Esophagus squamous epithelium (tissue), 5 donors: ENCODE results near the gene ALX3. TPM values are rescaled to one million over a fixed set of nuclear protein-coding genes. Genes with fewer than 3 reads are reported as not detected.
"Not testable (repeated sequence)": the region's sequence is repeated elsewhere in the genome, so short reads cannot be mapped to it uniquely, and the experiment has no call there.

Source experiments
- DNase-seq: peaks from one replicate; lab custom pipeline; 2025; lab: John Stamatoyannopoulos, UW
- H3K27ac ChIP-seq, 4 donors: fragments of 200-600 bp; sonication (generic); one replicate each; pipeline ENCODE4 v1.5.1; 2016 to 2019; ENCODE audit warnings: mild to moderate bottlenecking in 1 of 4
- H3K27me3 ChIP-seq, 4 donors: fragments of 200-600 bp; sonication (generic); 1 replicate in 3 of 4; 2 replicates in 1 of 4; pipeline versions ENCODE4 v1.5.1 to v1.6.0; 2017 to 2021; ENCODE audit warnings: antibody characterized with exemption in 1 of 4
- H3K36me3 ChIP-seq, 3 donors: fragments of 200-600 bp; sonication (generic); one replicate each; pipeline ENCODE4 v1.5.1; 2016 to 2019
- H3K4me1 ChIP-seq, 3 donors: fragments of 200-600 bp; sonication (generic); one replicate each; pipeline ENCODE4 v1.5.1; 2017 to 2019
- H3K4me3 ChIP-seq, 4 donors: fragments of 200-600 bp; sonication (generic); 1 replicate in 3 of 4; 2 replicates in 1 of 4; pipeline ENCODE4 v1.5.1; 2016 to 2019; ENCODE audit warnings: mild to moderate bottlenecking in 2 of 4, moderate library complexity in 1 of 4
- H3K9me3 ChIP-seq, 3 donors: fragments of 200-600 bp; sonication (generic); one replicate each; pipeline ENCODE4 v1.5.1; 2016 to 2019
- CTCF ChIP-seq, 6 experiments: fragments of 450-650 bp in 4 of 6; fragments of 200-600 bp in 2 of 6; sonication (generic) in 2 of 6; IDR thresholded peaks; one replicate each; pipeline ENCODE4 v1.5.1; 2016 to 2019; ENCODE audit warnings: antibody characterized with exemption in 6 of 6, mild to moderate bottlenecking in 4 of 6, moderate library complexity in 4 of 6
- POLR2A ChIP-seq, 4 donors: fragments of 450-650 bp; IDR thresholded peaks; one replicate each; pipeline ENCODE4 v1.6.1; 2017; ENCODE audit warnings: antibody characterized with exemption in 4 of 4, mild to moderate bottlenecking in 4 of 4, moderate library complexity in 3 of 4
- WGBS, 2 donors: methylation state at CpG; one replicate each; pipeline ENCODE4 v1.1.5; 2018; 5-methylcytosine and 5-hydroxymethylcytosine counted together
- intact Hi-C: fragments of 100-400 bp; cut with DNase I; formaldehyde crosslinking; loops from one replicate; pipeline ENCODE4 v1.15.0; 2022
- total RNA-seq, 4 donors: library from RNA; depleted of rRNA; stranded (reverse); fragments of >200 nt; gene quantifications; one replicate each; pipeline ENCODE4 v1.1.0, GENCODE V29; 2016
- donor health status: DM: yes; HTN: yes; CAD: no.

Gene ALX3
- total RNA-seq, 4 donors from 2014 or later: 0.57 TPM; not detected in 3

DNA sequence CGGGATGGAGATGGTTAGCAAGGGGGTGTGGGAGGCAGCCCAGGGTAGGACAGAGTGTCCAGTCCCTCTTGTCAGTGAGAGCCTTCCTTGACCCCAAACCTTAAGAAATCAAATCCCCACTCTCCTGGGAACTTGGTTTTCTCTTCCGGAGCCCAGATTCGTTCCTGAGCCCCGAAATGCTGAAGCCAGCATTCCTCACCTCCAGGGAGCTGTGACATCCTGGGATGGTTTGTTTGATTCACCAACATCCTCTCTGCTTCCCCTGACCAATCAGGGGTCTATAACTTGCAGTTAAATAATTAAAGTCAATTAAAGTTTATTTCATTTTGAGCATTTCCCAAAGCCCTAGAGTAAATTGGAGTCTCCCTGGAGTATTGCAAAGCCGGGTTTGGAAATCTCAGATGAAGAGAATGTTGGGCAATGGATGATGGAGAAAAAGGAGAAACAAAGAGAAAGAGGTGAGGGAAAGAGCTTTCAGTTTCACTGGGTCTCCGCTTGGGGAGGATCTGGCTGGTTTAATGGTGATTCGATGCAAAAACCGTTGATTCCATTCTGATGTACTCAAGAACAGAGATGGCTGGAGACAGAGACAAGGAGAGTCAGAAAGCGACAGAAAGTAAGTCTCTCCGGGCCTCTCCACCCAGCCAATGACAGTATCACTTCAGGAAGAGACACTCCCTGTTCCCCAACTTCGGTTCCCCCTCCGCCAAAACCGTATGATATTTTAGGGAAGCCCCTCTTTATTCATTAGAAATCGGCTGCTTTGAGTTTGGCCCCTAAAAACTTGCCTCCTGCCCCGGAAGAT is 12.8 kb upstream of the ALX3 start:
- DNase-seq: no peak
- H3K27ac ChIP-seq: peak overlapping the region in 3 of 4 donors; percentile 46 to 89 (median 85)
- intact Hi-C loops: no loop called here
- peak overlapping the region; percentile 52 to 79 (median 62) for H3K4me3 ChIP-seq
- 31 to 52% methylated on average over 15 of the region's 15 CpGs for WGBS, 2 donors
- H3K36me3 ChIP-seq: no peaks in the 10 kb centered on the region
- no peaks in the 10 kb centered on the region for H3K9me3 ChIP-seq
- peaks cover 0 to 72% (median 7%) of the 10 kb centered on the region in 4 donors for H3K27me3 ChIP-seq
- H3K4me1 ChIP-seq: peaks cover 9 to 24% (median 12%) of the 10 kb centered on the region in 3 donors
- TF ChIP-seq CTCF (IDR thresholded peaks at IDR 0.05) (no peak), POLR2A (IDR thresholded peaks at IDR 0.05) (no peak)

DNA sequence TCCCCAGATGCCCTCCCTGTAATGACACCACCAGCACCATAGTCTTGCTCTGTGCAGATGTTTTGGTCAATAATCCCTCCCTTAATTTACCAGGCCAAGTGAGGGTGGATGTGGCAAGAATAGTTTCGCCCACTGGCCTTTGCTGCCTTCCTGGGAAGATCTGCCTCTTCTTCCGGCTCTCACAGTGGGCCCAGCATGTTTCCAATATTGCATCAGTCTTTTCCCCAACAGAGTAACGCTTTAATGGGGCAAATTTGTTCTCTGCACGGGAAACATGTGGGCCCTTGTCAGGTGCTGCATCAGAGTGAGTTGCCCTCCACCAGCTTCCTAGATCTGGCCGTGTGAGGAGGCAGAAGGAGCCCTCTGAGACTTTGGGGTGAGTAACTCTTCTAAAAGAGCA is 12.0 kb upstream of the ALX3 start:
- Histone ChIP-seq H3K27me3 (peaks cover 0 to 66% (median 7%) of the 10 kb centered on the region in 4 donors), H3K4me3 (no peak overlapping the region), H3K27ac (no peak overlapping the region), H3K4me1 (peaks cover 9 to 24% (median 12%) of the 10 kb centered on the region in 3 donors), H3K9me3 (no peaks in the 10 kb centered on the region), H3K36me3 (no peaks in the 10 kb centered on the region)
- intact Hi-C loops: no loop called here
- TF ChIP-seq POLR2A (IDR thresholded peaks at IDR 0.05) (no peak), CTCF (IDR thresholded peaks at IDR 0.05) (no peak)
- no peak for DNase-seq
- WGBS, 2 donors: 90 to 95% methylated on average over 5 of the region's 5 CpGs

DNA sequence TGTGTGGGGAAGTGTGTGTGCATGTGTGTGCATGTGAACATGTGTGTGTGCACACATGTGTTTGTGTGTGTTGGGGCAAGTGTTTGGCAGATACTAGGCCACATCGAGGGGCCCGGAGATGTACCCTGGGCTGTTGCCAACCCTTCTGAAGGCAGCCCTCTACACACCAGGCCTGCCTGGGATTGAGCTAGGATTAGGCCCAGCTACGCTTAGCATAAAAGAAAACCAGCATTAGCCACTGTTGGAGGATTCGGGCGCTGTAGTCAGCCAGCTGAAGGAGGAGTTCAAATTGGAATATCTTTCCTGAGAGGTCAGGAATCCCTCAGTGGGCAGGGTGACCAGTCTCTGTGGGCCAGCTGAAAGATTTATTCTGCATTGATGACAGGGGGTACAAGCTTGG is 10.6 kb upstream of the ALX3 start:
- Histone ChIP-seq H3K27ac (no peak overlapping the region), H3K4me3 (no peak overlapping the region), H3K9me3 (no peaks in the 10 kb centered on the region), H3K4me1 (peaks cover 9 to 24% (median 12%) of the 10 kb centered on the region in 3 donors), H3K36me3 (no peaks in the 10 kb centered on the region), H3K27me3 (peaks cover 0 to 71% (median 7%) of the 10 kb centered on the region in 4 donors)
- no peak for DNase-seq
- WGBS, 2 donors: 78 to 91% methylated on average over 3 to 5 of the region's 5 CpGs
- TF ChIP-seq CTCF (IDR thresholded peaks at IDR 0.05): no peak
- TF ChIP-seq POLR2A (IDR thresholded peaks at IDR 0.05): no peak
- intact Hi-C loops: no loop called here

DNA sequence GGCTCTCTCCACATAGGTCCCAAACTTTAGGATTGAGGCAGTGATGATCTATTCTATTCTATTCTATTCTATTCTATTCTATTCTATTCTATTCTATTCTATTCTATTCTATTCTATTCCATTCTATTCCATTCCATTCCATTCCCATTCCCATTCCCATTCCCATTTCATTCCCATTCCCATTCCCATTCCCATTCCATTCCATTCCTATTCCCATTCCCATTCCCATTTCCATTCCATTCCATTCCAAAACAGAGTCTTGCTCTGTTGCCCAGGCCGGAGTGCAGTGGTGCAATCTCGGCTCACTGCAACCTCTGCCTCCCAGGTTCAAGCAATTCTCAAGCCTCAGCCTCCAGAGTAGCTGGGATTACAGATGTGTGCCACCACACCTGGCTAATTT is 9.5 kb upstream of the ALX3 start:
- peaks cover 0 to 73% (median 7%) of the 10 kb centered on the region in 4 donors for H3K27me3 ChIP-seq
- H3K4me1 ChIP-seq: peaks cover 9 to 21% (median 12%) of the 10 kb centered on the region in 3 donors
- H3K36me3 ChIP-seq, intact Hi-C loops, H3K4me3 ChIP-seq, DNase-seq, H3K27ac ChIP-seq, H3K9me3 ChIP-seq: not testable (repeated sequence)
- WGBS, 2 donors: 94 to 97% methylated on average over 2 of the region's 2 CpGs

DNA sequence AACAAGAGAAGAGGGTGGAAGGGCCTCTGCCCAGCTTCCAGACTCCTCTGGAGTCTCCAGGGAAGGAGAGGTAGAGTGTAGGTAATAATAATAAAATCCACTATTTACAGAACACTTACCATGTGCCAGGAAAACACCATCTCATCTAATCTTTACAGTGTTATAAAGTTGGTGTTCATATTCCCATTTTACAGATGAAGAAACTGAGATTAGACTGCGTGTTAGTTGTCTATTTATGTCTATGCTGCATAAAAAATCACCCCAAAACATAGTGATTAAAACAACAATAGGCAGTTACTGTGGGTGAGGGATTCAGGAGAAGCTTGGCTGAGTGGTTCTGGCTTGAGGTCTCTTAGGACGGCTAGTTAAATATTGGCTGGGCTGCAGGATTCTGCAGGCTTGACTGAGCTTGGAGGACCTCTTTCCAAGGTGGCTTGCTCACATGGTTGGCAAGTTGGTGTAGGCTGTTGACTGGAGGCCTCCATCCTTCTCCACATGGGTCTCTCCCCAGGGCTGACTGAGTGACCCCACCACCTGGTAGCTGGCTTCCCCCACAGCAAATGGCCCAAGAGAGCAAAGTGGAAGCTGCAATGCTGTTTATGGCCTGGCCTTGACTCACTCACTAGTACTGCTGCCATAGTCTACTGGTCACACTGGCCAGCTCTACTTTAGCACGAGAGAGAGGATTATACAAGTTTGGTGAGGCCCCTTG is 6.5 kb upstream of the ALX3 start:
- no peaks in the 10 kb centered on the region for H3K36me3 ChIP-seq
- H3K4me3 ChIP-seq: no peak overlapping the region
- no peaks in the 10 kb centered on the region for H3K4me1 ChIP-seq
- no peak for TF ChIP-seq POLR2A (IDR thresholded peaks at IDR 0.05)
- TF ChIP-seq CTCF (IDR thresholded peaks at IDR 0.05): no peak
- peaks cover 0 to 71% (median 3%) of the 10 kb centered on the region in 4 donors for H3K27me3 ChIP-seq
- H3K27ac ChIP-seq: no peak overlapping the region
- WGBS, 2 donors: 75 to 79% methylated on average over 3 of the region's 3 CpGs
- no peak for DNase-seq
- H3K9me3 ChIP-seq: no peaks in the 10 kb centered on the region
- intact Hi-C loops: no loop called here
